Lung (tissue), 4 donors: ENCODE data around the gene TTC36. TPM values are rescaled to one million over a fixed set of nuclear protein-coding genes. Genes with fewer than 3 reads are reported as not detected.

Experiments used
- polyA plus RNA-seq, 2 donors: library from polyadenylated mRNA; stranded (reverse); fragments of 200-250 nt; gene quantifications; one replicate each; pipeline ENCODE4 v1.2.1, GENCODE V29; 2013
- total RNA-seq, 2 donors: library from RNA; depleted of rRNA in 1 of 2; stranded (reverse); fragments of >200 nt in 1 of 2; gene quantifications; one replicate each; pipeline ENCODE4 v1.2.1, GENCODE V29; 2014 to 2021
- donor health status: Bipolar disorder and iron deficiency.
- donor health status: healthy.
- donor health status: DM: yes; HTN: yes; CAD: no.

TTC36 gene
- total and polyA plus RNA-seq, 4 donors = 0.14 to 1.6 (median 0.68) TPM

Other genes with a start within 250 kb of the TTC36 start
- 1 to 10 TPM; 4.4 to 5.3 TPM for gene CD3E, start 222.7 kb upstream of the TTC36 start, total RNA-seq
- 1 to 10 TPM; 5.1 to 5.7 TPM for gene CD3E, start 222.7 kb upstream of the TTC36 start, polyA plus RNA-seq
- gene CD3D, start 184.8 kb upstream of the TTC36 start, total RNA-seq = 1 to 10 TPM; 3.8 to 9.3 TPM
- 1 to 10 TPM; 8.0 to 9.9 TPM for gene CD3D, start 184.8 kb upstream of the TTC36 start, polyA plus RNA-seq
- 1 to 10 TPM; 1.5 to 2.7 TPM for gene CD3G, start 183.1 kb upstream of the TTC36 start, total RNA-seq
- gene CD3G, start 183.1 kb upstream of the TTC36 start, polyA plus RNA-seq = under 1 TPM; 0.55 to 0.73 TPM
- gene UBE4A, start 167.9 kb upstream of the TTC36 start, total RNA-seq = 10 to 100 TPM; 37.5 to 53.2 TPM
- 10 to 100 TPM; 14.9 to 18.2 TPM for gene UBE4A, start 167.9 kb upstream of the TTC36 start, polyA plus RNA-seq
- gene ATP5MG, start 125.9 kb upstream of the TTC36 start, total RNA-seq = 100 to 1,000 TPM in 1 of 2 donors, 10 to 100 TPM in 1; 50.4 to 143 TPM
- gene ATP5MG, start 125.9 kb upstream of the TTC36 start, polyA plus RNA-seq = 100 to 1,000 TPM in 1 of 2 donors, 10 to 100 TPM in 1; 96.7 to 367 TPM
- gene KMT2A, start 91.0 kb upstream of the TTC36 start, total RNA-seq = 100 to 1,000 TPM in 1 of 2 donors, 10 to 100 TPM in 1; 44.5 to 127 TPM
- gene KMT2A, start 91.0 kb upstream of the TTC36 start, polyA plus RNA-seq = 1 to 10 TPM; 7.7 to 9.5 TPM
- gene TMEM25, start 3.7 kb downstream of the TTC36 start, total RNA-seq = 10 to 100 TPM; 20.1 to 32.0 TPM
- gene TMEM25, start 3.7 kb downstream of the TTC36 start, polyA plus RNA-seq = 10 to 100 TPM in 1 of 2 donors, 1 to 10 TPM in 1; 8.8 to 14.4 TPM
- 10 to 100 TPM; 27.2 to 32.9 TPM for gene IFT46, start 38.5 kb downstream of the TTC36 start, total RNA-seq
- 10 to 100 TPM; 15.3 to 21.7 TPM for gene IFT46, start 38.5 kb downstream of the TTC36 start, polyA plus RNA-seq
- gene ARCN1, start 44.9 kb downstream of the TTC36 start, total RNA-seq = 100 to 1,000 TPM; 114 to 123 TPM
- gene ARCN1, start 44.9 kb downstream of the TTC36 start, polyA plus RNA-seq = 10 to 100 TPM; 72.4 to 97.6 TPM
- 10 to 100 TPM; 82.8 to 90.5 TPM for gene PHLDB1, start 80.1 kb downstream of the TTC36 start, total RNA-seq
- gene PHLDB1, start 80.1 kb downstream of the TTC36 start, polyA plus RNA-seq = 10 to 100 TPM; 27.3 to 69.3 TPM
- gene TREH, start 152.2 kb downstream of the TTC36 start, total RNA-seq = under 1 TPM in 1 of 2 donors, not detected in 1; 0.17 TPM
- 1 to 10 TPM in 1 of 2 donors, under 1 TPM in 1; 0.19 to 1.1 TPM for gene TREH, start 152.2 kb downstream of the TTC36 start, polyA plus RNA-seq